ENCODE measurements around the gene GOLGA8N.

Gene GOLGA8N

DNA sequence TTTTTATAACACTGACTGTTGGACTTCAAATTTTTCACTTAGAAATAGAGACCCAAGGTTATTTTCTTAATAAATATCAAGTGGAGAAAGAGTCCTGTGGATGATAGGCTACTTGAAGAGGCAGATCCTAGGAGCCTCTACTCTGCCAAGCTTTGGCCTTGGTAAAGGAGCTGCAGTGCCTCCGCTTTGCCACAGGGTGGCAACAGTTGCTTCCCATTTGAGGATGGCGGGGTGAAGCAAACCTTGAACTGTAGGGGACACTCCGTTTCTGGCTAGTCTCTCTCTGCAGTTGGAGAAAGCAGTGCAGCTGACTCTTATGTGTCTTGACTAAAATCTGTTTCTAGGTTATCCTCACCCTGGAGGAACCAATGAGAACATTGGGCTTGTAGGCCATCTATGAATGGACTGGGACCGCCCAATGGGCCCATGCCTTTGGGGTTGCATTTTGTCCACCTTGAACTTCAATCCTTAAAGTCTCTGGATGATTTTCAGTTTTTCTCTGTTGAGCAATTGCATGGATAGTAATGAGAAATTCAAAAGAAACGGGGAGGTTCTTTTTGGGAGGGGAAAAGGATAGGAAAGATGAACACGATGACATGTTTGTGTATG is 58.1 kb downstream of the GOLGA8N start:
- TF ChIP-seq, protein P1, sequence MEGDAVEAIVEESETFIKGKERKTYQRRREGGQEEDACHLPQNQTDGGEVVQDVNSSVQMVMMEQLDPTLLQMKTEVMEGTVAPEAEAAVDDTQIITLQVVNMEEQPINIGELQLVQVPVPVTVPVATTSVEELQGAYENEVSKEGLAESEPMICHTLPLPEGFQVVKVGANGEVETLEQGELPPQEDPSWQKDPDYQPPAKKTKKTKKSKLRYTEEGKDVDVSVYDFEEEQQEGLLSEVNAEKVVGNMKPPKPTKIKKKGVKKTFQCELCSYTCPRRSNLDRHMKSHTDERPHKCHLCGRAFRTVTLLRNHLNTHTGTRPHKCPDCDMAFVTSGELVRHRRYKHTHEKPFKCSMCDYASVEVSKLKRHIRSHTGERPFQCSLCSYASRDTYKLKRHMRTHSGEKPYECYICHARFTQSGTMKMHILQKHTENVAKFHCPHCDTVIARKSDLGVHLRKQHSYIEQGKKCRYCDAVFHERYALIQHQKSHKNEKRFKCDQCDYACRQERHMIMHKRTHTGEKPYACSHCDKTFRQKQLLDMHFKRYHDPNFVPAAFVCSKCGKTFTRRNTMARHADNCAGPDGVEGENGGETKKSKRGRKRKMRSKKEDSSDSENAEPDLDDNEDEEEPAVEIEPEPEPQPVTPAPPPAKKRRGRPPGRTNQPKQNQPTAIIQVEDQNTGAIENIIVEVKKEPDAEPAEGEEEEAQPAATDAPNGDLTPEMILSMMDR (conservative IDR thresholded peaks at IDR 0.05), result peak; percentile 90
- TF ChIP-seq ZFX (IDR thresholded peaks at IDR 0.05), result no peak
- no peak overlapping the region for H3K27ac ChIP-seq

DNA sequence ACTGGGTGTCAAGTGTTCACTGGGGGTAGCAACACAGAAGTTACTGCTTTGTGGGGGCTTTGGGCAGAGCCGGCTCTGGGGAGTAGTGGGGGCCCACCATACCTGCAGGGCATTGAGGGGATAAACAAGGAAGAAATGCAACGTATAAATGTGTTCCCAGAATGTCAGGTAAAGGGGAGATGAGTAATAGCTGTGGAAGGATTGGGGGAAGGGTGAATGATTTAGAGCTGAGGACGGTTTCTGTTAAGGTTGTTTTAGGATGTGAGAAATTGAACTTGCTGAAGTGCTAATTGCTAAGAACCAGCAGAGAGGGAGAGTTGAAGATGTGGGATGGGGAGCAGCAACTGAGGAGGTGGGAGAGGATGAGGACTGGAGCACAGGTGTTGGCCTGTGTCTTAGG is 58.9 kb downstream of the GOLGA8N start:
- no peak overlapping the region for H3K27ac ChIP-seq
- TF ChIP-seq, protein P1 (conservative IDR thresholded peaks at IDR 0.05), result no peak
- no peak for TF ChIP-seq ZFX (IDR thresholded peaks at IDR 0.05)

DNA sequence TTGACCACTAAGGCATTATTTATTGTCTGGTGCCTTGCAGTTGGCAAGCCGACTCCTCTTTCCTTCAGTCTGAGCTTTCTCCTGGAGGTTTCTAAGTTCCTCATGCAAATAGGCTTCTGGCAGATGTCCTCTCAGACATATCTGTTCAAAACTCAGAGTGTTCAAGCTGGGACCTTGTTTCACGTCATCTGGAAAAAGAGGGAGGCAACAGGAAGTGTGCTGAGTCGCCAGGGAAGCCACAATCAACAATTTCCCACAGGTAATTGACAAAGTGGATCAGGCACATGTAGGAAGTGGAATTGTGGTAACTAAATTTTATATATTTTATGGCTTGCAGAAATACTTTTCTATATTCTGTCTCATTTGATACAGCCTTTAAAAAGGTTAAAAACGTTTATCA is 62.8 kb downstream of the GOLGA8N start:
- peak overlapping the region; percentile 64; the same call in 1 of the 2 replicates for H3K27ac ChIP-seq
- TF ChIP-seq ZFX (IDR thresholded peaks at IDR 0.05), result no peak
- TF ChIP-seq, protein P1 (conservative IDR thresholded peaks at IDR 0.05), result no peak

DNA sequence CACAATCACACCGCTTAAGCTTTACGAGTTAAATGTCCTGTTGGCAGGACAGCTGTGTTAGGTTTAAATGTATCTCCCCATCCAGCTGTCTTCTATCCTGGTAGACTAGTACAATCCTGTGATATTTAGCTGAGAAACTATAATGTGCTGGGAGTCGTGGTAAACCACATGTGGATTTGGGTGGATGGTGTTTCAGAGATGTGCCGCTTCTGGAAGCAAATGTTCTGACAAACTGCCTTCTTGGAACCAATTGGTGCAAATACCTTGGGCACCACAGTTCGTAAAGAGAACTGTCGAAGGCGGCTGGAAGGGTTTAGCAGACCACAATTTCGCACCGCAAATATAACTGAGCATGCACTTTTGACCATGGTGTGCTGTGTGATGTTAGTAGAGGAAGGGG is 63.2 kb downstream of the GOLGA8N start:
- peak overlapping the region; percentile 64 for H3K27ac ChIP-seq
- TF ChIP-seq, protein P1 (conservative IDR thresholded peaks at IDR 0.05), result no peak
- no peak for TF ChIP-seq ZFX (IDR thresholded peaks at IDR 0.05)
